ENCODE measurements around the gene USP17L10.
"Not testable (repeated sequence)": the region's sequence is repeated elsewhere in the genome, so short reads cannot be mapped to it uniquely, and the experiment has no call there.

Gene USP17L10
- 0 reads per million in 18 experiments for total RNA-seq

- not testable (repeated sequence) for DNase-seq
Measured at GRCh38 chr4:9210357-9210756, at the start of gene USP17L10. Gene USP17L10 (plus strand): TSS chr4:9210657. CDS start chr4:9210657, 0 bp downstream.

GRCh38 chr4:9165990-9166389, 44.5 kb upstream of the USP17L10 start:
- not testable (repeated sequence) for DNase-seq

- not testable (repeated sequence) for DNase-seq
Measured at GRCh38 chr4:9169791-9170459, 40.5 kb upstream of the USP17L10 start, which contains the start of gene FAM90A26. Gene FAM90A26 (plus strand): TSS chr4:9170409. CDS start chr4:9173173, 2,764 bp downstream.

GRCh38 chr4:9214701-9215100, 4.2 kb downstream of the USP17L10 start:
- not testable (repeated sequence) for DNase-seq

- DNase-seq, result not testable (repeated sequence)
Measured at GRCh38 chr4:9215105-9215504, 4.6 kb downstream of the USP17L10 start, which contains the start of gene USP17L11. Gene USP17L11 (plus strand): TSS chr4:9215405. CDS start chr4:9215405, 0 bp downstream.

- DNase-seq, result not testable (repeated sequence)
Measured at GRCh38 chr4:9219852-9220251, 9.4 kb downstream of the USP17L10 start, which contains the start of gene USP17L12. Gene USP17L12 (plus strand): TSS chr4:9220152. CDS start chr4:9220152, 0 bp downstream.

GRCh38 chr4:9224596-9224995, 14.1 kb downstream of the USP17L10 start, which contains the start of gene USP17L13:
Gene USP17L13 (plus strand): TSS chr4:9224896. CDS start chr4:9224896, 0 bp downstream.
- DNase-seq, result not testable (repeated sequence)

GRCh38 chr4:9230249-9230648, 19.8 kb downstream of the USP17L10 start:
- DNase-seq, result not testable (repeated sequence)

GRCh38 chr4:9234085-9234484, 23.6 kb downstream of the USP17L10 start, which contains the start of gene USP17L15:
Gene USP17L15 (plus strand): TSS chr4:9234385. CDS start chr4:9234385, 0 bp downstream.
- DNase-seq, result not testable (repeated sequence)

GRCh38 chr4:9238461-9238860, 28.0 kb downstream of the USP17L10 start:
- DNase-seq, result not testable (repeated sequence)

- not testable (repeated sequence) for DNase-seq
Measured at GRCh38 chr4:9243579-9243978, 33.1 kb downstream of the USP17L10 start, which contains the start of gene USP17L17. Gene USP17L17 (plus strand): TSS chr4:9243879. CDS start chr4:9243879, 0 bp downstream.

- DNase-seq, result not testable (repeated sequence)
Measured at GRCh38 chr4:9247953-9248680, 37.7 kb downstream of the USP17L10 start, which contains the start of gene USP17L18. Gene USP17L18 (plus strand): TSS chr4:9248630. CDS start chr4:9248630, 0 bp downstream.

- DNase-seq, result not testable (repeated sequence)
Measured at GRCh38 chr4:9253078-9253477, 42.6 kb downstream of the USP17L10 start, which contains the start of gene USP17L19. Gene USP17L19 (plus strand): TSS chr4:9253378. CDS start chr4:9253378, 0 bp downstream.

GRCh38 chr4:9257824-9258223, 47.4 kb downstream of the USP17L10 start, which contains the start of gene USP17L20:
Gene USP17L20 (plus strand): TSS chr4:9258124. CDS start chr4:9258124, 0 bp downstream.
- not testable (repeated sequence) for DNase-seq

Measured in inflammatory macrophage (primary cell).